H1 (cell line): ENCODE results near the gene APOO. TPM values are rescaled to one million over a fixed set of nuclear protein-coding genes. Genes with fewer than 3 reads are reported as not detected.

Experiments used
- CTCF ChIA-PET: fragments of 300-600 bp; sonication (Branson Sonifier 250); formaldehyde crosslinking; loops from one replicate; lab custom pipeline; 2021; ENCODE audit not compliant: partially characterized antibody; lab: Charles Lee
- POLR2A ChIA-PET: fragments of 300-600 bp; sonication (Branson Sonifier 250); formaldehyde crosslinking; loops from one replicate; lab custom pipeline; 2021; ENCODE audit warnings: inconsistent platforms; ENCODE audit not compliant: partially characterized antibody; lab: Charles Lee
- DNase-seq, 2 experiments: peaks; one replicate each; pipeline versions ENCODE4 v3.0.0 to v3.0.0-alpha.2; 2010 to 2022; ENCODE audit warnings: low spot score in 2 of 2, low read depth in 1 of 2, mixed read lengths in 1 of 2
- FAIRE-seq: peaks from 2 replicates; lab custom pipeline; 2011; peaks lifted over from hg19 to GRCh38; lab: Jason Lieb, UNC
- H2AFZ ChIP-seq: 2 replicates; pipeline ENCODE4 v1.8.1; 2012; ENCODE audit warnings: low read length, inconsistent platforms
- H2AK5ac ChIP-seq: 2 replicates; pipeline ENCODE4 v1.6.1; 2013; ENCODE audit warnings: low read depth, low read length
- H2BK120ac ChIP-seq: replicated peaks from 2 replicates; pipeline ENCODE3; 2013; ENCODE audit warnings: low read depth, low read length, inconsistent platforms
- H2BK12ac ChIP-seq: 2 replicates; pipeline ENCODE4 v1.6.1; 2013; ENCODE audit warnings: low read depth, low read length
- H2BK15ac ChIP-seq: 2 replicates; pipeline ENCODE4 v1.6.1; 2013; ENCODE audit warnings: low read length
- H2BK20ac ChIP-seq: 2 replicates; pipeline ENCODE4 v1.6.1; 2013; ENCODE audit warnings: low read length
- H2BK5ac ChIP-seq: 2 replicates; pipeline ENCODE4 v1.6.1; 2013; ENCODE audit warnings: low read depth, low read length
- H3K14ac ChIP-seq: 2 replicates; pipeline ENCODE4 v1.6.1; 2013; ENCODE audit warnings: inconsistent platforms; ENCODE audit not compliant: insufficient read length
- H3K18ac ChIP-seq: 2 replicates; pipeline ENCODE4 v1.6.1; 2013; ENCODE audit warnings: low read length; ENCODE audit errors: extremely low read depth
- H3K23ac ChIP-seq: 2 replicates; pipeline ENCODE4 v1.6.1; 2013; ENCODE audit warnings: inconsistent platforms; ENCODE audit not compliant: insufficient read length
- H3K23me2 ChIP-seq: 2 replicates; pipeline ENCODE4 v1.6.1; 2013; ENCODE audit warnings: low read depth, low read length
- H3K27ac ChIP-seq: 2 replicates; pipeline ENCODE4 v1.6.1; 2011; ENCODE audit warnings: low read depth, low read length, inconsistent platforms
- H3K27me3 ChIP-seq, 4 experiments: replicated peaks in 1 of 4; 1 replicate in 1 of 4; 2 replicates in 3 of 4; pipeline versions ENCODE4 v1.6.1 to v1.8.1; 2011 to 2013; ENCODE audit warnings: low read length in 3 of 4, mild to moderate bottlenecking in 3 of 4, inconsistent platforms in 2 of 4, mixed read lengths in 2 of 4, moderate library complexity in 1 of 4; ENCODE audit not compliant: control insufficient read depth in 3 of 4, insufficient read depth in 3 of 4; ENCODE audit errors: extremely low read depth in 1 of 4
- H3K36me3 ChIP-seq, 4 experiments: 2 replicates each; pipeline versions ENCODE4 v1.6.1 to v1.8.1; 2011 to 2013; ENCODE audit warnings: mild to moderate bottlenecking in 4 of 4, low read length in 3 of 4, moderate library complexity in 2 of 4, control low read depth in 1 of 4, inconsistent platforms in 1 of 4; ENCODE audit not compliant: insufficient read depth in 4 of 4, control insufficient read depth in 2 of 4
- H3K4ac ChIP-seq: replicated peaks from 2 replicates; pipeline ENCODE3; 2013; ENCODE audit warnings: low read length, low read depth, mixed read lengths, inconsistent platforms; ENCODE audit not compliant: insufficient read length
- H3K4me1 ChIP-seq, 4 experiments: replicated peaks in 1 of 4; 1 replicate in 1 of 4; 2 replicates in 3 of 4; pipeline versions ENCODE4 v1.6.1 to v1.8.1; 2011 to 2013; ENCODE audit warnings: low read length in 3 of 4, inconsistent platforms in 2 of 4, mixed read lengths in 1 of 4; ENCODE audit not compliant: insufficient read depth in 4 of 4, control insufficient read depth in 3 of 4
- H3K4me2 ChIP-seq, 2 experiments: 2 replicates each; pipeline versions ENCODE4 v1.6.1 to v1.8.1; 2011 to 2013; ENCODE audit warnings: low read depth in 2 of 2, low read length in 2 of 2, control low read depth in 1 of 2, inconsistent platforms in 1 of 2, mild to moderate bottlenecking in 1 of 2; ENCODE audit not compliant: insufficient read depth in 1 of 2
- H3K4me3 ChIP-seq, 4 experiments: fragments of 200-600, 300-600 bp in 1 of 4; sonication (generic), shearing (Covaris generic), sonication (Bioruptor Twin) in 1 of 4; 2 replicates each; pipeline versions ENCODE4 v1.5.1 to v1.8.1; 2011 to 2016; ENCODE audit warnings: low read length in 4 of 4, low read depth in 3 of 4, control low read depth in 2 of 4, inconsistent platforms in 2 of 4, mild to moderate bottlenecking in 2 of 4, mixed read lengths in 1 of 4, moderate library complexity in 1 of 4; ENCODE audit not compliant: insufficient read depth in 2 of 4; ENCODE audit errors: extremely low read depth in 1 of 4
- H3K56ac ChIP-seq: replicated peaks from 2 replicates; pipeline ENCODE3; 2013; ENCODE audit warnings: low read depth, mild to moderate bottlenecking, mixed read lengths, low read length, inconsistent platforms; ENCODE audit not compliant: insufficient read length
- H3K79me1 ChIP-seq: 2 replicates; pipeline ENCODE4 v1.6.1; 2013; ENCODE audit warnings: low read depth, low read length, control low read depth
- H3K79me2 ChIP-seq, 2 experiments: 2 replicates each; pipeline versions ENCODE4 v1.6.1 to v1.8.1; 2012 to 2013; ENCODE audit warnings: low read length in 2 of 2, mild to moderate bottlenecking in 2 of 2, inconsistent platforms in 1 of 2; ENCODE audit not compliant: insufficient read depth in 2 of 2, control insufficient read depth in 1 of 2
- H3K9ac ChIP-seq, 4 experiments: replicated peaks in 1 of 4; 1 replicate in 1 of 4; 2 replicates in 3 of 4; pipeline versions ENCODE4 v1.6.1 to v1.8.1; 2011 to 2013; ENCODE audit warnings: low read depth in 3 of 4, low read length in 3 of 4, control low read depth in 2 of 4, mild to moderate bottlenecking in 2 of 4, moderate library complexity in 2 of 4, inconsistent platforms in 1 of 4; ENCODE audit errors: extremely low read depth in 1 of 4
- H3K9me3 ChIP-seq, 2 experiments: 2 replicates each; pipeline versions ENCODE4 v1.6.1 to v1.8.1; 2012 to 2013; ENCODE audit warnings: mild to moderate bottlenecking in 2 of 2, moderate library complexity in 2 of 2, control low read depth in 1 of 2, inconsistent platforms in 1 of 2, low read depth in 1 of 2, low read length in 1 of 2, mixed read lengths in 1 of 2; ENCODE audit not compliant: insufficient read depth in 2 of 2
- H4K20me1 ChIP-seq, 2 experiments: replicated peaks in 1 of 2; 2 replicates each; pipeline versions ENCODE3 to v1.8.1; 2011 to 2013; ENCODE audit warnings: inconsistent platforms in 2 of 2, low read length in 2 of 2, mild to moderate bottlenecking in 1 of 2; ENCODE audit not compliant: insufficient read depth in 2 of 2, control insufficient read depth in 1 of 2
- H4K5ac ChIP-seq: 2 replicates; pipeline ENCODE4 v1.6.1; 2013; ENCODE audit warnings: low read length, low read depth, mixed read lengths, inconsistent platforms; ENCODE audit not compliant: insufficient read length
- H4K8ac ChIP-seq: 2 replicates; pipeline ENCODE4 v1.8.0; 2013; ENCODE audit warnings: mild to moderate bottlenecking, moderate library complexity, low read length, inconsistent platforms; ENCODE audit not compliant: insufficient read depth; ENCODE audit errors: extremely low read depth
- H4K91ac ChIP-seq: replicated peaks from 2 replicates; pipeline ENCODE3; 2013; ENCODE audit warnings: low read length, mixed read lengths, inconsistent platforms; ENCODE audit not compliant: insufficient read length
- ASH2L ChIP-seq: fragments of 200-600, 300-600 bp; sonication (generic); IDR thresholded peaks from one replicate; pipeline ENCODE4 v1.7.1; 2017; ENCODE audit warnings: low read length
- BACH1 ChIP-seq: IDR thresholded peaks from 2 replicates; pipeline ENCODE4 v1.6.1; 2012; ENCODE audit warnings: low read length, improper control_type of control experiment
- CREB1 ChIP-seq: IDR thresholded peaks from 2 replicates; pipeline ENCODE4 v1.6.1; 2012; ENCODE audit warnings: inconsistent platforms
- EZH2 ChIP-seq: fragments of 200-600 bp; sonication (generic); IDR thresholded peaks from 2 replicates; pipeline ENCODE4 v1.7.1; 2012; ENCODE audit warnings: low read depth, mild to moderate bottlenecking, moderate library complexity, low read length, inconsistent platforms; ENCODE audit not compliant: severe bottlenecking
- KDM1A ChIP-seq: fragments of 200-600, 300-600 bp; sonication (generic); IDR thresholded peaks from 2 replicates; pipeline ENCODE4 v1.7.1; 2016; ENCODE audit warnings: mild to moderate bottlenecking, low read length, borderline replicate concordance
- MAFK ChIP-seq: IDR thresholded peaks from 2 replicates; pipeline ENCODE4 v1.6.1; 2012; ENCODE audit warnings: low read depth, mild to moderate bottlenecking, improper control_type of control experiment, low read length
- POU5F1 ChIP-seq: IDR thresholded peaks from 2 replicates; pipeline ENCODE4 v1.6.1; 2011; ENCODE audit warnings: low read depth, mild to moderate bottlenecking, low read length, moderate library complexity
- RAD21 ChIP-seq, 2 experiments: IDR thresholded peaks in 1 of 2; conservative IDR thresholded peaks in 1 of 2; 2 replicates each; pipeline ENCODE4 v1.6.1; 2011; ENCODE audit warnings: low read depth in 2 of 2, low read length in 2 of 2, improper control_type of control experiment in 1 of 2, inconsistent platforms in 1 of 2, mild to moderate bottlenecking in 1 of 2, moderate library complexity in 1 of 2
- RNF2 ChIP-seq: fragments of 200-900, 300-1000 bp; sonication (generic); IDR thresholded peaks from 2 replicates; pipeline ENCODE4 v1.7.1; 2016; ENCODE audit warnings: borderline replicate concordance, low read depth, mild to moderate bottlenecking, antibody characterized with exemption, low read length; ENCODE audit not compliant: poor library complexity, severe bottlenecking; ENCODE audit errors: missing control alignments
- SIN3A ChIP-seq, 2 experiments: IDR thresholded peaks in 1 of 2; conservative IDR thresholded peaks in 1 of 2; 2 replicates each; pipeline ENCODE4 v1.6.1; 2011 to 2012; ENCODE audit warnings: low read length in 2 of 2, improper control_type of control experiment in 1 of 2, low read depth in 1 of 2, mild to moderate bottlenecking in 1 of 2
- SP4 ChIP-seq: IDR thresholded peaks from 2 replicates; pipeline ENCODE4 v1.6.1; 2012; ENCODE audit warnings: low read length, inconsistent platforms
- SRF ChIP-seq: IDR thresholded peaks from 2 replicates; pipeline ENCODE4 v1.6.1; 2011; ENCODE audit warnings: mild to moderate bottlenecking, low read depth, low read length, moderate library complexity
- TEAD4 ChIP-seq: IDR thresholded peaks from 2 replicates; pipeline ENCODE4 v1.6.1; 2012; ENCODE audit warnings: low read depth, low read length, inconsistent platforms, mixed read lengths
- WGBS, 2 experiments: shearing (Covaris generic) in 1 of 2; methylation state at CpG; one replicate each; pipeline versions ENCODE4 v1.1.6 to v1.1.7; 2013 to 2015; ENCODE audit warnings: low lambda C conversion rate in 2 of 2, mixed read lengths in 2 of 2, inconsistent platforms in 1 of 2, low coverage in 1 of 2, missing lambda C conversion rate in 1 of 2; ENCODE audit not compliant: insufficient replicate concordance in 2 of 2, insufficient coverage in 1 of 2, insufficient read length in 1 of 2; ENCODE audit errors: extremely low coverage in 1 of 2, missing lambda C conversion rate in 1 of 2; 5-methylcytosine and 5-hydroxymethylcytosine counted together
- polyA plus RNA-seq, 7 experiments: library from polyadenylated mRNA; depleted of rRNA in 3 of 7; stranded (reverse) in 5 of 7; unstranded in 2 of 7; fragments of >200 nt in 5 of 7; fragments of 200-250 nt in 2 of 7; gene quantifications; 1 replicate in 5 of 7; 2 replicates in 1 of 7; 4 replicates in 1 of 7; pipeline versions ENCODE4 v1.2.1 to v1.2.3, GENCODE V29; 2011 to 2013; ENCODE audit warnings: missing spikeins in 2 of 7, mixed read lengths in 2 of 7
- total RNA-seq: library from RNA; stranded (reverse); fragmentation: NEBNext Ultra II Directional; extraction: Animal tissue kit (Norgen Biotek cat#: 25700); gene quantifications from 2 replicates; pipeline ENCODE4 v1.2.1, GENCODE V29; 2021

APOO gene
- total and polyA plus RNA-seq, 2 of the 8 experiments (the other 6 are each of a cell fraction or from before 2014, with no cell fraction given), result 25.7 to 45.0 TPM

- no peaks in the 10 kb centered on the region for H3K23me2 ChIP-seq
- H2BK12ac ChIP-seq, result no peak overlapping the region
- ChIA-PET POLR2A (no interaction called here), CTCF (interaction anchor here (0.6 to 1.7 kb wide), 2 partner anchors 73 to 143 kb away, joined by 3 to 7 read pairs; no protein-coding TSS in a partner anchor)
- WGBS, 2 experiments, result 76% methylated on average over 5 of the region's 5 CpGs; no CpG with 5 or more reads in 1 of the 2 experiments
- H3K4me3 ChIP-seq, result no peak overlapping the region
- H4K5ac ChIP-seq, result no peak overlapping the region
- H3K79me2 ChIP-seq, result peaks cover 0 to 5% of the 10 kb centered on the region in 2 experiments; a peak in 2 of 4 replicates
- no peak overlapping the region for H2BK5ac ChIP-seq
- H2AFZ ChIP-seq, result no peak overlapping the region
- no peaks in the 10 kb centered on the region for H4K20me1 ChIP-seq
- no peak overlapping the region for H3K23ac ChIP-seq
- no peak overlapping the region for H2AK5ac ChIP-seq
- no peaks in the 10 kb centered on the region for H3K9me3 ChIP-seq
- no peaks in the 10 kb centered on the region for H3K36me3 ChIP-seq
- no peak overlapping the region for H3K56ac ChIP-seq
- H3K4ac ChIP-seq, result no peak overlapping the region
- no peak overlapping the region for H3K4me2 ChIP-seq
- no peak overlapping the region for H2BK20ac ChIP-seq
- FAIRE-seq, result no peak
- no peak overlapping the region for H2BK120ac ChIP-seq
- no peak overlapping the region for H3K14ac ChIP-seq
- H3K27me3 ChIP-seq, result no peaks in the 10 kb centered on the region
- H3K9ac ChIP-seq, result no peak overlapping the region
- peaks cover 0 to 2% (median 0%) of the 10 kb centered on the region in 4 experiments; a peak in 1 of 7 replicates for H3K4me1 ChIP-seq
- no peak overlapping the region for H4K8ac ChIP-seq
- DNase-seq, result no peak
- no peak overlapping the region for H3K27ac ChIP-seq
- no peaks in the 10 kb centered on the region for H3K79me1 ChIP-seq
- H2BK15ac ChIP-seq, result no peak overlapping the region
- H3K18ac ChIP-seq, result no peak overlapping the region
- no peak overlapping the region for H4K91ac ChIP-seq
- no peak for TF ChIP-seq RAD21 (IDR thresholded peaks at IDR 0.05 in 1 of 2, conservative IDR thresholded peaks at IDR 0.05 in 1 of 2; ENCODE audit: low read depth in 2 of 2, low read length in 2 of 2)
- TF ChIP-seq RNF2, result no peak
- no peak for TF ChIP-seq MAFK
- TF ChIP-seq ASH2L, result no peak
- no peak for TF ChIP-seq SIN3A (conservative IDR thresholded peaks at IDR 0.05 in 1 of 2, IDR thresholded peaks at IDR 0.05 in 1 of 2; ENCODE audit: low read depth in 1 of 2, low read length in 2 of 2)
- TF ChIP-seq KDM1A, result no peak
- TF ChIP-seq BACH1, result no peak
- TF ChIP-seq SRF, result no peak
- no peak for TF ChIP-seq POU5F1
- no peak for TF ChIP-seq CREB1
- TF ChIP-seq EZH2, result no peak
- no peak for TF ChIP-seq SP4
- no peak for TF ChIP-seq TEAD4
Observed at GRCh38 chrX:23911126-23911835, 3.5 kb upstream of the APOO start.
